Stimulated activated CD8-positive, alpha-beta memory T cell treated with anti-CD3 and anti-CD28 coated beads, Interleukin-4, amount 100 ng/mL, for 24 hours (primary cell): Measurements from ENCODE around the gene ZSCAN2.
"Not testable (repeated sequence)": the region's sequence is repeated elsewhere in the genome, so short reads cannot be mapped to it uniquely, and the experiment has no call there.

Source experiments
- DNase-seq: peaks from one replicate; pipeline ENCODE4 v3.0.0-alpha.2; 2020; ENCODE audit warnings: low read depth

The ZSCAN2 gene

GRCh38 chr15:84600687-84601554 lies at the start of gene ZSCAN2:
TSS of gene ZSCAN2 (plus strand) at chr15:84601009. CDS start at chr15:84603928, 2,919 bp downstream.
- DNase-seq: peak; percentile 94

GRCh38 chr15:84551624-84552023 lies 49.2 kb upstream of the ZSCAN2 start:
- DNase-seq: not testable (repeated sequence)

- no peak for DNase-seq
Measured at GRCh38 chr15:84552896-84553295, 47.9 kb upstream of the ZSCAN2 start.

DNA sequence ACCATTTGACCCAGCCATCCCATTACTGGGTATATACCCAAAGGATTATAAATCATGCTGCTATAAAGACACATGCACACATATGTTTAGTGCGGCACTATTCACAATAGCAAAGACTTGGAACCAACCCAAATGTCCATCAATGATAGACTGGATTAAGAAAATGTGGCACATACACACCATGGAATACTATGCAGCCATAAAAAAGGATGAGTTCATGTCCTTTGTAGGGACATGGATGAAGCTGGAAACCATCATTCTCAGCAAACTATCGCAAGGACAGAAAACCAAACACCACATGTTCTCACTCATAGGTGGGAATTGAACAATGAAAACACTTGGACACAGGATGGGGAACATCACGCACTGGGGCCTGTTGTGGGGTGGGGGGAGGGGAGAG lies 44.1 kb upstream of the ZSCAN2 start:
- DNase-seq: not testable (repeated sequence)

DNA sequence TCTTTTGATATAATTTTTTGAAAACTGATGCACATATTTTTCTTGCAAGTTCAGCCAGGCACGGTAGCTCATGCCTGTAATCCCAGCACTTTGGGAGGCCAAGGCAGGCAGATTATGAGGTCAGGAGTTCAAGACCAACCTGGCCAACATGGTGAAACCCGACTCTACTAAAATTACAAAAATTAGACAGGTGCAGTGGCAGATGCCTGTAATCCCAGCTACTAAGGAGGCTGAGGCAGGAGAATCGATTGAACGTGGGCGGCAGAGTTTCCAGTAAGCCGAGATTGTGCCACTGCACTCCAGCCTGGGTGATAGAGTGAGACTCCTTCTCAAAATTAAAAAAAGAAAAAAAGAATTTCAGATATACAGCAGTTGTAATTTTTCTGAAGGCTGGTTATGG lies 32.8 kb upstream of the ZSCAN2 start:
- DNase-seq: not testable (repeated sequence)

DNA sequence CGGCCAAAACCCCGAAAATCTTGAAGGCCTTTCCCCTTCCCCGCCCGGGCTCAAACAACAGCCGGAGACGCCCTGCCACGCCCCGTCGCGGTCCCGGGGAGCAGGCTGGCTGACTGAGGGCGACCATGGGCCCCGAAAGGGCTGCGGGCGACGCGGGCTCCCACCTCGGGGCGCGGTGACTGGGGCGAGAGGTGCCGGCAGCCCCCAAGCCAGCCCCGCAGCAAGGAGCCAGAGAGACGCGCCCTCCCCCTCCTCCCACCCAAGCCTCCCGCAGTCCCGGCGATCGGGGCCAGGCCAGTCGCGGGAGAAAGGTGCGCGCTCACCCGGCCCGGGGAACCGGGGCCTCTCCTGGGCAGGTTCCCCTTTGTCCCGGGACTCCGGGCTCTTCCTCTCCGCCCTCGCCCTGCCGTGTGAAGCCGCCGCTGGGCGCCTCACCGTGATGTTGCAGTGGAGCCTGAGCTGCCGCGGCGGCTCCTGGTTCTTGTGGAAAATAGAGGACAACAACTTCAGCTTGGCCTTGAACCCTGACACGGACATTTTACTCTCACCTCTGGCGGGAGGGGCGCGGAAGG lies 30.6 kb upstream of the ZSCAN2 start:
- peak; percentile 24 for DNase-seq

- DNase-seq: no peak
Measured at GRCh38 chr15:84572231-84572630, 28.6 kb upstream of the ZSCAN2 start.

- no peak for DNase-seq
Measured at GRCh38 chr15:84575493-84575892, 25.3 kb upstream of the ZSCAN2 start.

GRCh38 chr15:84577891-84578290 lies 22.9 kb upstream of the ZSCAN2 start:
- not testable (repeated sequence) for DNase-seq

GRCh38 chr15:84579261-84579721 lies 21.5 kb upstream of the ZSCAN2 start:
- DNase-seq: not testable (repeated sequence)

- not testable (repeated sequence) for DNase-seq
Measured at GRCh38 chr15:84581676-84582428, 19.0 kb upstream of the ZSCAN2 start.

GRCh38 chr15:84582583-84583157 lies 18.1 kb upstream of the ZSCAN2 start:
- DNase-seq: no peak

GRCh38 chr15:84583921-84584320 lies 16.9 kb upstream of the ZSCAN2 start:
- DNase-seq: not testable (repeated sequence)

DNA sequence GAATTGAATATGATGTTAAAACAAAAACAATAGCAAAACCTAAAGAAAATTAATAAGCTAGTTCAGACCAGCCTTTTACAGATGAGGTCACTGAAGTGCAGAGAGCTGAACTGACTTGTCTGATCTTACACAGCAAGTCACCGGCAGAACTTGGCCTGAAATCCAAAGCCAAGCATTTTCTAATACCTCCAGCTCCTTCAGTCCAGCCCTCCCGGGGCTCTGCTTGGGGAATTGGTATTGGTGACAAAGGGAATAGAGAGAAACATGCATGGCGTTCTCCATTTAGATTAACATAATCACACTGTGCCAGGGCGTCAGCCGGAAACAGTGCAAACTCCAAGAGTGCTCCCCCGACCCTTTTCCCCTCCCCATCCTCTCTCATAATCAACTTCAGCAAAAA lies 14.1 kb upstream of the ZSCAN2 start:
- no peak for DNase-seq

DNA sequence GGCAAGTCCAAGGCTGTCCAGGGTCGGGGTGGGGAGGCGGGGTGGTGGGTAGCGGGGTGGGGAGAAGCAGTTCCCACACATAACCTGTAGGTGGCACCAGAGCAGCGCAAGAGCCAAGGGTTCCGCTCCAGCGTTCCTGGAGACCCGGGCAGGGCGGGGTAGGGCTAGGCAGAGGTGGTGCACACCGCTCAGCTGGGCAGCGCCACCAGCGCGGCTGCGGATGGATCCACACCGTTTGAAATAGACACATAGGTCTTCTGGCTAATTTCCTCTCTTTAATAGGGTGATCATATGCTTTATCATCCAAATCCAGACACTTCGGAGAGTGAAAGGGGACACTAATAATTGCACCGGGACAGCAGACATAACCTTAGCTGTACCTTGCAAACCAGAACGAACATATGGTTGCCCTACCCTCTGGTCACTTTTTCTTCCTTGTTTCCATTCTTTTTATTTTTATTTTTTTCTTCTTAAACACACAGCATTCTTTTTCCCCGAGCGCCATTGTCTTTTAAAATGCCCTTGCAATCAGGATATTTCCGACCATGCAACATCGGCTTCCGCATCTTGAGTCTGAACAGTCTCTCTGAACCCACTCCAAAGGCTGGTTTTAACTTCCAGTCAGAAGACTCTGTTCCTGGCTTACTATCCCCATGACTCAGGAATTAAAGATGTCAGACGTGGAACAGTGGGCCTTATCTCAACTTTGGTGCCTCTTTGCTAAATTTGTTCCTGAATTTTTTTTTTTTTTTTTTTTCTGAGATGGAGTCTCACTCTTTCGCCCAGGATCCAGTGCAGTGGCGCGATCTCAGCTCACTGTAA lies 12.5 kb upstream of the ZSCAN2 start:
- peak; percentile 76 for DNase-seq

GRCh38 chr15:84590406-84590805 lies 10.4 kb upstream of the ZSCAN2 start:
- DNase-seq: no peak

GRCh38 chr15:84591815-84592214 lies 9.0 kb upstream of the ZSCAN2 start:
- no peak for DNase-seq

DNA sequence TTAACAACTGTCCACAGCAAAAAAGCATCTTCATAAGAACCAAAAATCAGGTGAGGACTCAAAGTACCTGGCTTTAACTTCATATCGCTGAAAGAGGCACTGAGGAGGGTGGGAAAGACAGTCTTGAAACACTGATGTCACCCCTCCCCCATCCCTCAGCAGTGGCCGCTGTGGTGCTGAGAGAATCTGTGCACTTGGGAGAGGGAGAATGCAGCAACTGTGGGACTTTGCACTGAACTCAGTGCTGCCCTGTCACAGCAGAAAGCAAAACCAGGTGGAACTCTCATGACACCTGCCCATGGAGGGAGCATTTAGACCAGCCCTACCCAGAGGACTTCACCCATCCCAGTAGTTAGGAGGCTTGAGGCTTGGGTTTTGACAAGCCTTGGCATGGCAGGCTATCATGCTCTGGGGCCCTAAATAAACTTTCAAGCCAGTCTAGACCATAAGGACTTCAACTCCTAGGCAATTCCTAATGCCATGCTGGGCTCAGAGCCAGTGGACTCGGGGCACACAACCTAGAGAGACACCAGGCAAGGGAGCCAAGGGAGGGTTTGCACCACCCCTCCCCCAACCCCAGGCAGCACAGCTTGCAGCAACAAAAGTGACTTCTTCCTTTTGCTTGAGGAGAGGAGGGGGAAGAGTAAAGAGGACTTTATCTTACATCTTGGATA lies 6.1 kb upstream of the ZSCAN2 start:
- DNase-seq: no peak

DNA sequence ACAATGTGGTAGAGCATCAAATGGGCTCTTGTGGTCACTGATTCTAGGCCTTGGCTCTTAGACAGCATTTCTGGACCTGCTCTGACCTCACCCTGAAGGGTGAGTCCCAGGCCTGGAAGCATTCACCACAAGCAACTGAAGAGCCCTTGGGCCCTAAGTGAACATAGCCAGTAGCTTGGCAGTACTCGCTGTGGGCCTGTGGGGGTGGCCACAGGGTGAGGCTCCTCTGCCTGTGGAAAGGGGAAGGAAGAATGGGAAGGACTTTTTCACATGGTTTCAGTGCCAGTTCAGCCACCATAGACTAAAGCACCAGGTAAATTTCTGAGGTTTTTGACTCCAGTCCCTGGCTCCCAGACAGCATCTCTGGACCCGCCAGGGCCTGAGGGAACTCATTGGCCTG lies 5.1 kb upstream of the ZSCAN2 start:
- DNase-seq: no peak

GRCh38 chr15:84597296-84597695 lies 3.5 kb upstream of the ZSCAN2 start:
- DNase-seq: no peak

DNA sequence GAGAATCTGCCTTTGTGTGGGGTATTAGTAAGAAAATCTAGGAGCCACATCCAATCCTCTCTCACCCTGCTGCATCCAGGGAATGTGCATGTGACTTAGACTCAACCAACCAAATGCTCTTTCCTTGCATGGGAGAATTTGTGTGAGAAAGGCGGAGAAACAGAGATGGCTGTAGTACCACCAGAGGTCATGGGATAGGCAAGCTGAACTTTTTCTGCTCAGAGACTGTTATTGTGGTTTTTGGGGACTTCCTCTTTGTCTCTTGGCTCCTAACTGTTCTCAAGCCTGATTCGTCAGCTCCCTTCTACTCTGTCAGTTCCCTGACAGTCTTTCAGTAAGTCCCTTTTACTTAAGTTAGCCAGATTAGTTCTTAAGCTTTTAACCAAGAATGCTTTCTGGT lies 2.6 kb upstream of the ZSCAN2 start:
- no peak for DNase-seq
